Naive B cell (primary cell): Measurements from ENCODE around the gene TSG101. TPM values are rescaled to one million over a fixed set of nuclear protein-coding genes. Genes with fewer than 3 reads are reported as not detected.
A peak's percentile ranks its signal among the peaks of the same experiment; 100 is the strongest.

Source experiments
- ATAC-seq, 2 donors: fragments of 150-1000 bp; cut with Tn5 transposase; 2 replicates each; pipeline ENCODE4 v1.10.0; 2021; ENCODE audit warnings: low read depth in 2 of 2, mild to moderate bottlenecking in 2 of 2, moderate library complexity in 2 of 2
- DNase-seq: peaks from one replicate; pipeline ENCODE4 v3.0.0; 2022
- H3K27ac Mint-ChIP-seq, 6 donors: one replicate each; pipeline ENCODE4 v1.8.0; 2020 to 2022; ENCODE audit warnings: mild to moderate bottlenecking in 6 of 6, mixed read lengths in 6 of 6, moderate library complexity in 5 of 6, inconsistent platforms in 2 of 6
- H3K27me3 Mint-ChIP-seq, 3 donors: one replicate each; pipeline ENCODE4 v1.8.0; 2021 to 2022; ENCODE audit warnings: mixed read lengths in 3 of 3, mild to moderate bottlenecking in 1 of 3
- H3K36me3 Mint-ChIP-seq, 2 donors: one replicate each; pipeline ENCODE4 v1.8.0; 2020 to 2022; ENCODE audit warnings: mixed read lengths in 2 of 2, inconsistent platforms in 1 of 2, mild to moderate bottlenecking in 1 of 2
- H3K4me1 Mint-ChIP-seq, 3 donors: one replicate each; pipeline ENCODE4 v1.8.0; 2020 to 2022; ENCODE audit warnings: mixed read lengths in 3 of 3, inconsistent platforms in 1 of 3, mild to moderate bottlenecking in 1 of 3, moderate library complexity in 1 of 3
- H3K4me3 Mint-ChIP-seq, 8 donors: one replicate each; pipeline ENCODE4 v1.8.0; 2020 to 2022; ENCODE audit warnings: mild to moderate bottlenecking in 8 of 8, mixed read lengths in 8 of 8, moderate library complexity in 8 of 8, inconsistent platforms in 2 of 8
- H3K9me3 Mint-ChIP-seq, 7 donors: one replicate each; pipeline ENCODE4 v1.8.0; 2020 to 2022; ENCODE audit warnings: mixed read lengths in 7 of 7, mild to moderate bottlenecking in 5 of 7, inconsistent platforms in 2 of 7, moderate library complexity in 1 of 7
- polyA plus RNA-seq, 6 donors: library from polyadenylated mRNA; unstranded; fragments of 300-500 nt; fragmentation: Illumina TruSeq; gene quantifications; one replicate each; pipeline ENCODE4 v1.2.3, GENCODE V29; 2021; ENCODE audit warnings: low read depth in 6 of 6

The TSG101 gene, protein sequence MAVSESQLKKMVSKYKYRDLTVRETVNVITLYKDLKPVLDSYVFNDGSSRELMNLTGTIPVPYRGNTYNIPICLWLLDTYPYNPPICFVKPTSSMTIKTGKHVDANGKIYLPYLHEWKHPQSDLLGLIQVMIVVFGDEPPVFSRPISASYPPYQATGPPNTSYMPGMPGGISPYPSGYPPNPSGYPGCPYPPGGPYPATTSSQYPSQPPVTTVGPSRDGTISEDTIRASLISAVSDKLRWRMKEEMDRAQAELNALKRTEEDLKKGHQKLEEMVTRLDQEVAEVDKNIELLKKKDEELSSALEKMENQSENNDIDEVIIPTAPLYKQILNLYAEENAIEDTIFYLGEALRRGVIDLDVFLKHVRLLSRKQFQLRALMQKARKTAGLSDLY
- 100 to 1,000 TPM in 1 of 6 donors, 10 to 100 TPM in 5; 72.9 to 101 (median 87.0) TPM for polyA plus RNA-seq

GRCh38 chr11:18526521-18527296 is at the start of gene TSG101:
Gene TSG101 (minus strand): TSS chr11:18526942. CDS start chr11:18526816, 126 bp downstream.
- H3K4me1 Mint-ChIP-seq = peaks cover 35 to 56% (median 41%) of the 10 kb centered on the region in 3 donors
- no peaks in the 10 kb centered on the region for H3K9me3 Mint-ChIP-seq
- peak; percentile 92 for DNase-seq
- H3K36me3 Mint-ChIP-seq = peaks cover 0 to 16% of the 10 kb centered on the region in 2 donors
- H3K4me3 Mint-ChIP-seq = peak within 1 kb of the TSS; percentile 97 to 100 (median 99)
- no peaks in the 10 kb centered on the region for H3K27me3 Mint-ChIP-seq
- peak within 1 kb of the TSS; percentile 100 for H3K27ac Mint-ChIP-seq
- ATAC-seq = peak; percentile 84 to 87

- H3K27me3 Mint-ChIP-seq = no peaks in the 10 kb centered on the region
- ATAC-seq (no peak), DNase-seq (no peak)
- peaks cover 0 to 4% (median 0%) of the 10 kb centered on the region in 3 donors for H3K4me1 Mint-ChIP-seq
- no peak overlapping the region for H3K4me3 Mint-ChIP-seq
- H3K36me3 Mint-ChIP-seq = peaks cover 14 to 16% of the 10 kb centered on the region in 2 donors
- no peaks in the 10 kb centered on the region for H3K9me3 Mint-ChIP-seq
- H3K27ac Mint-ChIP-seq = no peak overlapping the region
Observed at GRCh38 chr11:18575361-18575760, 48.6 kb upstream of the TSG101 start.

GRCh38 chr11:18567081-18567480 is 40.3 kb upstream of the TSG101 start:
- ATAC-seq (no peak), DNase-seq (no peak)
- peaks cover 0 to 4% (median 0%) of the 10 kb centered on the region in 3 donors for H3K4me1 Mint-ChIP-seq
- H3K27ac Mint-ChIP-seq = peak overlapping the region in 1 of 6 donors; percentile 8
- H3K27me3 Mint-ChIP-seq = no peaks in the 10 kb centered on the region
- H3K9me3 Mint-ChIP-seq = no peaks in the 10 kb centered on the region
- peaks cover 8 to 14% of the 10 kb centered on the region in 2 donors for H3K36me3 Mint-ChIP-seq
- H3K4me3 Mint-ChIP-seq = no peak overlapping the region

- Mint-ChIP-seq H3K9me3 (no peaks in the 10 kb centered on the region), H3K27me3 (no peaks in the 10 kb centered on the region), H3K27ac (no peak overlapping the region), H3K4me1 (peaks cover 0 to 2% (median 0%) of the 10 kb centered on the region in 3 donors), H3K36me3 (peaks cover 4 to 10% of the 10 kb centered on the region in 2 donors), H3K4me3 (no peak overlapping the region)
- ATAC-seq = no peak
- DNase-seq = no peak
Observed at GRCh38 chr11:18566406-18566805, 39.7 kb upstream of the TSG101 start.

DNA sequence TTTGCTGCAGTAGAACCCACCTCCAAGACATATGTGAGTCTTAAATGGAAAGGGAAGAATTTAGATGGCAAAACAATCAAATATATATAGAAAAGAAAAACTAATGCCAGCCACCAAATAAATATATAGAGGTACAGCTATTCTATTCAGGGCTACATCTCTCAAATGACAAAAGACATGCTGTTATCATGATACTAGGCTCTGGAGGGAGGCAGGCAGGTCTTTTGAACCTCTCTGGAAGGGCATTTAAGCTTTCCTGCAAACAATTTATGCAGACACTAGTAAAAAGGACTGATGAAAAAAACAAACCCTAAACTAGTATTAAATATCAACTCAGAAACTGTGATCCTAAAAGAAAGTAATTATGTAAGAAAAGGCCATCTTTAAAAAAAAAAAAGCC is 37.4 kb upstream of the TSG101 start:
- Mint-ChIP-seq H3K36me3 (peaks cover 0 to 5% of the 10 kb centered on the region in 2 donors), H3K9me3 (no peaks in the 10 kb centered on the region), H3K27ac (peak overlapping the region in 2 of 6 donors; percentile 12 to 28), H3K27me3 (no peaks in the 10 kb centered on the region), H3K4me3 (no peak overlapping the region), H3K4me1 (no peaks in the 10 kb centered on the region)
- no peak for DNase-seq
- no peak for ATAC-seq

- ATAC-seq (no peak), DNase-seq (no peak)
- no peak overlapping the region for H3K27ac Mint-ChIP-seq
- H3K4me3 Mint-ChIP-seq = no peak overlapping the region
- no peaks in the 10 kb centered on the region for H3K27me3 Mint-ChIP-seq
- H3K36me3 Mint-ChIP-seq = peaks cover 0 to 5% of the 10 kb centered on the region in 2 donors
- no peaks in the 10 kb centered on the region for H3K9me3 Mint-ChIP-seq
- H3K4me1 Mint-ChIP-seq = no peaks in the 10 kb centered on the region
Observed at GRCh38 chr11:18563090-18563730, 36.5 kb upstream of the TSG101 start.

- ATAC-seq = no peak
- no peak for DNase-seq
- H3K9me3 Mint-ChIP-seq = no peaks in the 10 kb centered on the region
- H3K36me3 Mint-ChIP-seq = peaks cover 0 to 7% of the 10 kb centered on the region in 2 donors
- H3K4me3 Mint-ChIP-seq = no peak overlapping the region
- H3K27ac Mint-ChIP-seq = no peak overlapping the region
- no peaks in the 10 kb centered on the region for H3K4me1 Mint-ChIP-seq
- H3K27me3 Mint-ChIP-seq = no peaks in the 10 kb centered on the region
Observed at GRCh38 chr11:18548001-18548400, 21.3 kb upstream of the TSG101 start.

GRCh38 chr11:18540207-18541009 is 13.7 kb upstream of the TSG101 start:
- ATAC-seq = no peak
- no peak for DNase-seq
- no peaks in the 10 kb centered on the region for H3K27me3 Mint-ChIP-seq
- no peak overlapping the region for H3K4me3 Mint-ChIP-seq
- H3K36me3 Mint-ChIP-seq = peaks cover 0 to 7% of the 10 kb centered on the region in 2 donors
- H3K4me1 Mint-ChIP-seq = no peaks in the 10 kb centered on the region
- H3K27ac Mint-ChIP-seq = peak overlapping the region in 1 of 6 donors; percentile 34
- no peaks in the 10 kb centered on the region for H3K9me3 Mint-ChIP-seq

- DNase-seq (no peak), ATAC-seq (no peak)
- no peaks in the 10 kb centered on the region for H3K36me3 Mint-ChIP-seq
- no peaks in the 10 kb centered on the region for H3K4me1 Mint-ChIP-seq
- no peak overlapping the region for H3K4me3 Mint-ChIP-seq
- no peak overlapping the region for H3K27ac Mint-ChIP-seq
- H3K27me3 Mint-ChIP-seq = no peaks in the 10 kb centered on the region
- H3K9me3 Mint-ChIP-seq = no peaks in the 10 kb centered on the region
Observed at GRCh38 chr11:18536209-18536608, 9.5 kb upstream of the TSG101 start.

DNA sequence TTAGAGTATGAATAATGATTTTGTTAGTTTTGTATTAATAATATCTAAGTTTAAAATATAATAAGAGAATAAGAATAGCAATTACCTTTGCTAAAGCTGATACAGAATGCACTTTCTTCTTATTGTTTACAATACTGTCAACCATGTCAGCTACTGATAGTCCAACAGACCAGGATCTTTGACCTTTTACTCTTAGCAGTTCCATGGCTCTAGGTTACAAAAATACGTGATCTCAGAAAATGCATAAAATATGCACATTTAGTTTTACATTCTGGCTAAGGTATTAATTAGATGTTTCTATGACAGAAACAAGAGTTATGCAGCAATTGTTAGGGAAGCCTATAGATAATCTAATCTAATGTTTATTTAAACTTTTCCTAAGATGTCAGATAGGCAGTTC is 7.5 kb upstream of the TSG101 start:
- ATAC-seq (no peak), DNase-seq (no peak)
- Mint-ChIP-seq H3K27ac (no peak overlapping the region), H3K4me3 (no peak overlapping the region), H3K36me3 (no peaks in the 10 kb centered on the region), H3K27me3 (no peaks in the 10 kb centered on the region), H3K9me3 (no peaks in the 10 kb centered on the region), H3K4me1 (no peaks in the 10 kb centered on the region)

- Mint-ChIP-seq H3K9me3 (no peaks in the 10 kb centered on the region), H3K36me3 (no peaks in the 10 kb centered on the region)
Observed at GRCh38 chr11:18533365-18533764, 6.6 kb upstream of the TSG101 start.

DNA sequence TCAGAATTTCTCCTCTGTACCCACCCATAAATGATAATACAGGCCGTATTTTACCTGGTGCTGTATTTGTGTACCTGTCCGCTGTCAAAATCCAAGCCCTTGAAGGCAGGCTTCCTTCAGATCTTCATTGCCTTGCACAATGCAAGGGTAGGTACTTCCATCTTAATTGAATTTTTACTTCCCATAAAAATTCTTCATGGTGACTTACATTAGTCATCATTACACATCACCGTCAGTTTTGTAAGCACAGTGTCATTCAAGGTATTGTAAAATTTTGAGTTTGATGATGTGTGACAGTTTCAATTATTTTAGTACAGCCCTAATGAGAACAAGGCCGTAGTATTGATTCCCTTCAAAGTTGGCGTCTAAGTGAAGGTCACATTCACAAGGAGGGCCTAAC is 770 bp upstream of the TSG101 start:
- H3K27me3 Mint-ChIP-seq = no peaks in the 10 kb centered on the region
- peaks cover 27 to 50% (median 33%) of the 10 kb centered on the region in 3 donors for H3K4me1 Mint-ChIP-seq
- DNase-seq (no peak), ATAC-seq (no peak)
- H3K4me3 Mint-ChIP-seq = peak overlapping the region; percentile 97 to 100 (median 99)
- H3K9me3 Mint-ChIP-seq = no peaks in the 10 kb centered on the region
- H3K36me3 Mint-ChIP-seq = peaks cover 0 to 9% of the 10 kb centered on the region in 2 donors
- H3K27ac Mint-ChIP-seq = peak overlapping the region; percentile 100

More at GRCh38 chr11:18533365-18533764, 6.6 kb upstream of the TSG101 start:
- Mint-ChIP-seq H3K4me1 (peaks cover 0 to 5% (median 3%) of the 10 kb centered on the region in 3 donors), H3K27ac (peak overlapping the region in 1 of 6 donors; percentile 81), H3K27me3 (no peaks in the 10 kb centered on the region), H3K4me3 (no peak overlapping the region)
- no peak for ATAC-seq
- no peak for DNase-seq

DNA sequence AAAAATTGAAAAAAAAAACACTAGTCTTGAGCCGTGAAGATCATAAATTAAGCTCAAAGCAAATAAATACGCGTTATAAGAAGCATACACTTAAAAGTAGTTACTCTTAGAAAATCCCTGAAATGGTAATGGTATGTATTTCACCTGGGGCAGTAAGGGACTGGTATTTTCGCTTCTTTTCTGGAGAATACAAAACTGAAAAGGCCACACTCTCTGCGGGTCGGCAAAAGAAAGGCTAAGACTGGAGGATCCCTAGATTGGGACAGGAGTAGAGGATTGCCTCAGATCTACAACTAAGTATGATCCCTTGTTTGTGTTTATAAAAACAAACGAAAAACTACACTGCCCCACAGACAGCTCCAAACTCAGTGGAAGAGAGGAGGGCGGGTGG is 617 bp downstream of the TSG101 start:
- peaks cover 0 to 16% of the 10 kb centered on the region in 2 donors for H3K36me3 Mint-ChIP-seq
- no peaks in the 10 kb centered on the region for H3K9me3 Mint-ChIP-seq
- DNase-seq (no peak), ATAC-seq (no peak)
- H3K27me3 Mint-ChIP-seq = no peaks in the 10 kb centered on the region
- peak overlapping the region; percentile 100 for H3K27ac Mint-ChIP-seq
- peak overlapping the region; percentile 97 to 100 (median 99) for H3K4me3 Mint-ChIP-seq
- peaks cover 35 to 56% (median 43%) of the 10 kb centered on the region in 3 donors for H3K4me1 Mint-ChIP-seq
